ENCODE results near the gene AKT3.

AKT3 gene

GRCh38 chr1:243549108-243549507 is 300.9 kb downstream of the AKT3 start:
- no peak for DNase-seq

GRCh38 chr1:243548516-243548915 is 301.5 kb downstream of the AKT3 start:
- no peak for DNase-seq

GRCh38 chr1:243547891-243548290 is 302.2 kb downstream of the AKT3 start:
- DNase-seq: no peak

GRCh38 chr1:243546457-243546856 is 303.6 kb downstream of the AKT3 start:
- DNase-seq: no peak

- no peak for DNase-seq
These were observed 306.5 kb downstream of the AKT3 start for GRCh38 chr1:243543501-243543900.

GRCh38 chr1:243542739-243543415 is 307.2 kb downstream of the AKT3 start:
- DNase-seq: no peak

GRCh38 chr1:243539636-243540035 is 310.4 kb downstream of the AKT3 start:
- DNase-seq: no peak

GRCh38 chr1:243535014-243535413 is 315.0 kb downstream of the AKT3 start:
- no peak for DNase-seq

- DNase-seq: no peak
These were observed 320.5 kb downstream of the AKT3 start for GRCh38 chr1:243529512-243529911.

- no peak for DNase-seq
These were observed 321.5 kb downstream of the AKT3 start for GRCh38 chr1:243528459-243529121.

- no peak for DNase-seq
These were observed 323.9 kb downstream of the AKT3 start for GRCh38 chr1:243526180-243526579.

GRCh38 chr1:243525085-243525487 is 325.0 kb downstream of the AKT3 start:
- no peak for DNase-seq

- DNase-seq: no peak
These were observed 326.3 kb downstream of the AKT3 start for GRCh38 chr1:243523766-243524165.

GRCh38 chr1:243520831-243521230 is 329.2 kb downstream of the AKT3 start:
- DNase-seq: no peak

- no peak for DNase-seq
These were observed 335.1 kb downstream of the AKT3 start for GRCh38 chr1:243514927-243515326.

GRCh38 chr1:243513726-243514491 is 336.1 kb downstream of the AKT3 start:
- no peak for DNase-seq

- no peak for DNase-seq
These were observed 339.1 kb downstream of the AKT3 start for GRCh38 chr1:243510928-243511327.

GRCh38 chr1:243508943-243509342 is 341.1 kb downstream of the AKT3 start:
- DNase-seq: no peak

GRCh38 chr1:243508303-243508713 is 341.7 kb downstream of the AKT3 start:
- no peak for DNase-seq

- DNase-seq: no peak
These were observed 342.3 kb downstream of the AKT3 start for GRCh38 chr1:243507672-243508302.

GRCh38 chr1:243507001-243507671 is 342.9 kb downstream of the AKT3 start:
- DNase-seq: no peak

- no peak for DNase-seq
These were observed 343.9 kb downstream of the AKT3 start for GRCh38 chr1:243505986-243506689.

Data from activated T-cell treated with anti-CD3 and anti-CD28 coated beads, Interleukin-2, amount 50 U/mL, for 48 hours (primary cell).